ENCODE results near the gene C1orf50.
A peak's percentile ranks its signal among the peaks of the same experiment; 100 is the strongest.

C1orf50 gene

DNA sequence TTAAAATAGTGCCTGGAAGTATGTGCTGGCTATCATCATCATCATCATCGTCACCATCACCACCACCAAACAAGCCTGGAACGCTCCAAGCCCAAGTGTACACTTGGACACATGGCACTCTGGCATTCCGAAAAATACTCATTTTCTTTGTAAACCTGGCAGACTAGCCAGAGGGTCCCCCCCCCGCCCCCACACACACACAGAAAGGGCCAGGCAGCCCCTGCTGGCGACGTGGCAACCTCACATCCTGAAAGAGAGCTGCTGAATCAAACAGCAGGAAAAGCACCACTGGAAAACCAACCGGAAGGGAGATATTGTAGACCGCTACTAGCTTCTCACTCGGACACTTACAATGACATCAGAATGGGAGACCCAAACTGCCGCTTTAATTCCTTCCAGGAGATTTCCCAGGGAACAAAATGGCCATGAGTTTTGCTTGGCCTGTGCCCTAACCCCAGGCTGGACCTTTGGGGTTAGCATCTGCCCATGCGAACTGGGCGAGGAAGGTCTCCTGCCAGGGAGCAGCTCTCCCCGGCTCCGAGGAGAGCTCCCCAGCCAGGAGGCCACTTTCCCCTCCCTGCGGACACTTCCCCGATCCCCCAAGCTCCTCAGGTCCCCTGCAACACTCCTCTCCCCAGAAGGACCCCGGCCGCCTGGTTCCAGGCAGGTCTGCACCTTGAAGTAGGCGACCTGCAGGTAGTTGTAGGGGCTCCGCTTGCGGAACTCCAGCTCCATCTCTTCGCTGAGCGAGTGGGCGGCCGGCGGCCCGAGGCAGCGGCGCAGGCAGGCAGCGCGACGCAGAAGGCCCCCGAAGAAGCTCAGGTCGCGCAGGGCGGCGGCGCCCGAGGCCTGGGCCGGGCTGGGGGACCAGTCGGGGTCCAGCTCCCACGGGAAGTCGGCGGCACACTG lies 963 bp upstream of the C1orf50 start:
- Histone ChIP-seq H3K4me3 (peak overlapping the region; percentile 86 to 98), H3K36me3 (peaks cover 0 to 11% (median 11%) of the 10 kb centered on the region in 3 donors), H3K9me3 (no peaks in the 10 kb centered on the region), H3K4me1 (peaks cover 0 to 48% (median 18%) of the 10 kb centered on the region in 4 donors), H3K27ac (peak overlapping the region; percentile 89 to 94), H3K27me3 (no peaks in the 10 kb centered on the region)
- TF ChIP-seq, protein P1, sequence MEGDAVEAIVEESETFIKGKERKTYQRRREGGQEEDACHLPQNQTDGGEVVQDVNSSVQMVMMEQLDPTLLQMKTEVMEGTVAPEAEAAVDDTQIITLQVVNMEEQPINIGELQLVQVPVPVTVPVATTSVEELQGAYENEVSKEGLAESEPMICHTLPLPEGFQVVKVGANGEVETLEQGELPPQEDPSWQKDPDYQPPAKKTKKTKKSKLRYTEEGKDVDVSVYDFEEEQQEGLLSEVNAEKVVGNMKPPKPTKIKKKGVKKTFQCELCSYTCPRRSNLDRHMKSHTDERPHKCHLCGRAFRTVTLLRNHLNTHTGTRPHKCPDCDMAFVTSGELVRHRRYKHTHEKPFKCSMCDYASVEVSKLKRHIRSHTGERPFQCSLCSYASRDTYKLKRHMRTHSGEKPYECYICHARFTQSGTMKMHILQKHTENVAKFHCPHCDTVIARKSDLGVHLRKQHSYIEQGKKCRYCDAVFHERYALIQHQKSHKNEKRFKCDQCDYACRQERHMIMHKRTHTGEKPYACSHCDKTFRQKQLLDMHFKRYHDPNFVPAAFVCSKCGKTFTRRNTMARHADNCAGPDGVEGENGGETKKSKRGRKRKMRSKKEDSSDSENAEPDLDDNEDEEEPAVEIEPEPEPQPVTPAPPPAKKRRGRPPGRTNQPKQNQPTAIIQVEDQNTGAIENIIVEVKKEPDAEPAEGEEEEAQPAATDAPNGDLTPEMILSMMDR (IDR thresholded peaks at IDR 0.05), result peak; percentile 42 to 43
- intact Hi-C loops (cut with DNase I; ENCODE audit: low total_unique reads), result loop anchor here (5.0 kb wide), 1 partner anchor 51 kb away; the partner anchor contains the start of genes ERMAP and SVBP
- DNase-seq, result peak in 1 of 2 donors; percentile 44

DNA sequence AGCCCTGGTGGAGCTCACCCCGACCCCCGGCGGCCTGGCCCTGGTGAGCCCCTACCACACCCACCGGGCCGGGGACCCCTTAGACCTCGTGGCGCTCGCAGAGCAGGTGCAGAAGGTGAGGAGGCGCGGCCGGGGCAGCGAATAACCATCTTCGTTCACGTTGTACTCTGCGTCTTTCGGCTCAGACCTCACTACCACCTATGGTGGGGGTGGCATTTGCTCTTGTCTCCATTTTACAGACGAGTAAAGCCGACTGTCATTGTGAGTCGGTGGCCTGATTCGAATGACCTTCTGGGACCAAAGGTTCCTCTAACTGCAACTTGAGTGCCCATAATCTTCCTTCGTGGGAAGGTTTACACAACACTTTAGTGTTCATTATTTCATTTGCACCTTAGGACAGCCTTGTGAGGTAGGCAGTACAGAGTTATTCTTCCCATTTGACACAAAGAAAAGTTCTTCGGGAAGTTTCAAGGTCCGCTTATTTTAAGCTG lies 506 bp downstream of the C1orf50 start:
- Histone ChIP-seq H3K27ac (peak overlapping the region; percentile 89 to 94), H3K4me1 (peaks cover 0 to 52% (median 18%) of the 10 kb centered on the region in 4 donors), H3K4me3 (peak overlapping the region; percentile 86 to 98), H3K27me3 (no peaks in the 10 kb centered on the region), H3K36me3 (no peaks in the 10 kb centered on the region), H3K9me3 (no peaks in the 10 kb centered on the region)
- TF ChIP-seq, protein P1 (IDR thresholded peaks at IDR 0.05), result no peak
- intact Hi-C loops (cut with DNase I; ENCODE audit: low total_unique reads), result loop anchor here (5.0 kb wide), 1 partner anchor 50 kb away; the partner anchor contains the start of genes ERMAP and SVBP
- peak in 1 of 2 donors; percentile 36 for DNase-seq

DNA sequence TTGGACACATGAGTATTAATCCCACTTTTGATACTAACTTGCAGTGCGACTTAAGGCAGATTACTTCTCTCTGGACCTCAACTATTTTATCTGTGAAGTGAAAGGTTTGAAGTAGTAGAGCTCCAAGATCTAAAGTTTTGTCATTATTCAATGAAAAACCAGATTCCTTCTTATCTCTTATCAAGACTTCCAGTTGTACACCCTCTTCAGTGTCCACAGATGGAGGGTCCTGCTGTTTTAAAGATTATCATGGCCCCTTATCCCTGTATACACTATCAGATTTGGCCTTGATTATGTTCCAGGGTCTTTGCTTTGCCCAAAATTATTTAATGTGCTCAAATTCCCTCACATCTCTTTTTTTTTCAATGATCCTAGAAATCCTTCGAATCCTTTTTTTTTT lies 1.1 kb downstream of the C1orf50 start:
- intact Hi-C loops (cut with DNase I; ENCODE audit: low total_unique reads), result loop anchor here (5.0 kb wide), 1 partner anchor 49 kb away; the partner anchor contains the start of genes ERMAP and SVBP
- no peak overlapping the region for H3K27ac ChIP-seq
- no peaks in the 10 kb centered on the region for H3K27me3 ChIP-seq
- H3K4me1 ChIP-seq, result peaks cover 0 to 52% (median 18%) of the 10 kb centered on the region in 4 donors
- no peak for DNase-seq
- H3K9me3 ChIP-seq, result no peaks in the 10 kb centered on the region
- TF ChIP-seq, protein P1 (IDR thresholded peaks at IDR 0.05), result no peak
- no peaks in the 10 kb centered on the region for H3K36me3 ChIP-seq
- H3K4me3 ChIP-seq, result peak overlapping the region; percentile 86 to 98

DNA sequence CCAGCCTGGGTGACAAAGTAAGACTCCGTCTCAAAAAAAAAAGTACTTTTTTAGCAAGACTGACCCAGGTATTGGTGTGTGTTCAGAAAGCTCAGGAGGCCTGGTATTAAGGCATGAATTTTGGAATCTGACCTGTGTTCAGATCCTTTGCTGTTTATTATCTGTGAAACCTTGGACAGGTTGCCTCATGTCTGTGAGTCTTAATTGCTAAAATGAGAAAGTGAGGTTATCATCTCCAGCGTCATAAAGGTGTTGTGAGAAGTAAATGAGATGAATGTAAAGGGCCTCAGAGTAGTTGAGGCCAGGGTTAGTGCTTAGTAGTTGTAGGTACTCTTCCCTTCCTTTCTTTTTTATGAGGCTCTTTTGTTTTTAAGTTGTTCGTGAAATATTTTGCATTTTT lies 2.8 kb downstream of the C1orf50 start:
- H3K4me3 ChIP-seq, result no peak overlapping the region
- H3K9me3 ChIP-seq, result no peaks in the 10 kb centered on the region
- H3K4me1 ChIP-seq, result peaks cover 0 to 41% (median 12%) of the 10 kb centered on the region in 4 donors
- H3K36me3 ChIP-seq, result peaks cover 10 to 13% (median 12%) of the 10 kb centered on the region in 3 donors
- H3K27ac ChIP-seq, result no peak overlapping the region
- TF ChIP-seq, protein P1 (IDR thresholded peaks at IDR 0.05), result no peak
- DNase-seq, result no peak
- H3K27me3 ChIP-seq, result no peaks in the 10 kb centered on the region
- intact Hi-C loops (cut with DNase I; ENCODE audit: low total_unique reads), result loop anchor here (5.0 kb wide), 1 partner anchor 47 kb away; the partner anchor contains the start of genes ERMAP and SVBP

DNA sequence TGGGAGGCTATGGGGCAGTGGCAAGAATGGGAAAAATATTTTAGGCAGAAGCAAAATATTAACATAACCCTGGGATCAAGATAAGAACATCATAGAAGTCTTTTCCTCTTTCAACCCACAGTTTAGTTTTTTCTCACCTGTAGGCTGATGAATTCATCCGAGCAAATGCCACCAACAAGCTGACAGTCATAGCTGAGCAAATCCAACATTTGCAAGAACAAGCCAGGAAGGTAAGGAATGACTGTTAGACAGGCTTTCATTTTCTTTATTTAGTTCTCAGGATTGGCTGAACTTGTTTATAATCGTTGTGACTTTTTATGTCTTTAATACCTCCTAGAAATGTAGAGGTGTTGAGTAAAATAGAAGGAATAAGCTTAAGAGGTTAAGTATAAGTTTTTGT lies 6.4 kb downstream of the C1orf50 start:
- DNase-seq, result no peak
- Histone ChIP-seq H3K4me3 (no peak overlapping the region), H3K9me3 (no peaks in the 10 kb centered on the region), H3K4me1 (peaks cover 0 to 24% (median 3%) of the 10 kb centered on the region in 4 donors), H3K27me3 (no peaks in the 10 kb centered on the region), H3K36me3 (peaks cover 39 to 48% (median 40%) of the 10 kb centered on the region in 3 donors), H3K27ac (no peak overlapping the region)
- TF ChIP-seq, protein P1 (IDR thresholded peaks at IDR 0.05), result no peak
- intact Hi-C loops (cut with DNase I; ENCODE audit: low total_unique reads), result no loop called here

Data from tibial artery (tissue), 4 donors.